HG02571 (cell line): ENCODE results near the gene GAL.

ENCODE experiments used
- ATAC-seq: cut with Tn5 transposase; IDR thresholded peaks from one replicate; pipeline ENCODE4 v1.9.1; 2021; ENCODE audit warnings: mild to moderate bottlenecking, moderate library complexity; ENCODE audit not compliant: unreplicated experiment

Gene GAL

DNA sequence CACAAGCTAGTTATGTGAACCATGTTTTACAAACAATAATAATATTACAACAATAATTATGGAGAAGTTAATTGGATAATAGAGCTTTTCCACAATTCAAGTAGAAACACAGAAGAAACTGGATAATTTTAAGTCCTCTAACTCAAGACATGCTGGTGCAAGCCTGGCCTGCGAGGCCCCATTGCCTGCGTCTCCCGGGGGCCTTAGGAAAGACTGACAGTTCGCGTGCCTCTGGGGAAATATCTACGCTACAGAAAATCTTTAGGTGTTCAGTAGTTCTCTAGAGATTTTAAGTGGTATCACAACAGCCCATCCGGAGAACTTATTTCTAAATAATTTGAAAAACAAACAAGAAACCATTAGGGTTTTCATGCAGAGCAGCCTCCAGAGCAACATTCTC, 23.2 kb downstream of the GAL start:
- ATAC-seq = no peak

DNA sequence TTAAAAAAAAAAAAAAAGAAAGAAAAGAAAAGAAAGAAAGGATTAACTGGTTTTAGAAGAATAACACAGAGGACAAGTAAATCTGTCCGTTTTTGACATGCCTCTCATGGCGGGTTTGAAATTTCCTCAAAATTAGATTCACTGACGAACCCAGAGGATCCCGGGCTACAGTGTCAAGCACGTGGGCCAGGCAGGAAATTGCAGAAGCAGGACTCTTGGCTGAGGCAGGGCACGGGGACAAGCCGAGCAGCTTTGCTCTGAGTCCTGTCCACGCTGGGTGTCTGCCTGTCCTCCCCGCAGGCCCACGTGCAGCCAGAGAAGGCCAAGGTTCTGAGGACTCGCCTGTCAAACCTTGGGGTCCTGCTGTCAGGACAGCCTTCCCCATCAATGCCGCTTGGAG, 24.7 kb downstream of the GAL start:
- no peak for ATAC-seq

DNA sequence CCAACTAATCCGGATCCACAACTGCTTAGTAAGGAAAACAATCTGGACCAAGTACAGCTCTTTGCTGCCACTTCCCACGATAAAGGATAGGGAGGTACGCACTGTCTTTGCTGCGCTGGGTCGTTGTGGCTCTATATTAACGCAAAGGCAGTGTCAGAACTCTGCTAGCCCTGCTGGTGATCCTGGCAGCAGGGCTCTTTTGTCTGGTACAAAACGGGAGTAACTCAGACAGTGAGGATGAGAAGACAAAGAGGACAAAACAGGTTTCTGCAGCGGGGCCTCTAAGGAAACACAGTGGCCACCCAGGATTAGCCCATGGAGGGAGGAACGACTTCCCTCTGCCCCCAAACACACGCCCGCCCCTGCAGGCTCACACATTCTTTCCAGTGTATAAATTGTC, 26.1 kb downstream of the GAL start:
- no peak for ATAC-seq

DNA sequence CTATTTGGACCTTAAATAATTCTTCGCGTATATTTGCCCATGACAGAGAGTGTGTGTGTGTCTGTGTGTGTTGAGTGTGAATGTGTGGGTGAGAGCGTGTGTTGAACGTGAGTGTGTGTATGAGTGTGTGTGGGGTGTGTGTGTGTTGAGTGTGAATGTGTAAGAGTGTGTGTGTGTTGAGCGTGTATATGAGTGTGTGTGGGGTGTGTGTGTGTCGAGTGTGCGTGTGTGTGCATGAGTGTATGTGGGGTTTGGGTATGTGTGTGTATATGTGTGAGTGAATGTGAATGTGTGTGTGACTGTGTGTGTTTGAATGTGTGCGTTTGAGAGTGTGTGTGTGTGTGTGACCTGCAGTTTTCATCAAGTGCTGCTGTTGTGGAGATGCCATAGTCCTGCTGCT, 26.8 kb downstream of the GAL start:
- no peak for ATAC-seq

DNA sequence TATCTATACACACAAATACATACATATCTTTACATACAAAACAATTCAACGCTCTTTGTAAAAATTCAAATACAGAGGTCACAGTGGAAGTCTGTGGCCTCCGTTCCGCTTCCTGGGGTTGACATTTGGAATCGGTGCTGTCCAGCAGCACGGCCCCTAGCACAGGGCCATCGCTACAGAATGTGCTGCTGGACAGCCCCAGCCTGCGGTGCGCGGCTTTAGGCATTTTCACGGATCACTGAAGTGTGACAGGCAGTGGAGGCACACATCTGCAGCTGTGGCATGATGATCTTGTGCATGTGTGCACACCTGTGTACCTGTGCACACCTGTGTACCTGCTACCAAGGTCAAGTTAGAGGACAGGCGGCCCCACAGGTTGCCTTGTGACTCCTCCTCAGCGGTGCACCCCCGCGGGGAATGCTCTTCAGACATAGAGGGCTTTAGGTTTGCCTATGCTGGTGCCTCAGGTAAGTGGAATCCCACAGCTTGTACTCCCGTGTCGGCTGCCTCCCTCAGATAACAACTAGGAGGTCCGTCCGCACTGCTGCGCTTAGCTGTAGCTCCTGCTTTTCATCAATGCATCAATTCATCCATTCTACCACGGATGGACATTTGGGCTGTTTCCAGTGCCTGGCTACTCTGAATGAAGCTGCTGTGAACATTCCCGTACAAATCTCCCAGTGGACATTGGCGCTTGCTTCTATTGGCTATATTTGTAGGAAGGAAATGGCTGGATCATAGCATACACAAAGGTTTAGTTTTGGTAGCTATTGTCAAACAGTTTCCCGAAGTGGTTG, 29.9 kb downstream of the GAL start:
- no peak for ATAC-seq

DNA sequence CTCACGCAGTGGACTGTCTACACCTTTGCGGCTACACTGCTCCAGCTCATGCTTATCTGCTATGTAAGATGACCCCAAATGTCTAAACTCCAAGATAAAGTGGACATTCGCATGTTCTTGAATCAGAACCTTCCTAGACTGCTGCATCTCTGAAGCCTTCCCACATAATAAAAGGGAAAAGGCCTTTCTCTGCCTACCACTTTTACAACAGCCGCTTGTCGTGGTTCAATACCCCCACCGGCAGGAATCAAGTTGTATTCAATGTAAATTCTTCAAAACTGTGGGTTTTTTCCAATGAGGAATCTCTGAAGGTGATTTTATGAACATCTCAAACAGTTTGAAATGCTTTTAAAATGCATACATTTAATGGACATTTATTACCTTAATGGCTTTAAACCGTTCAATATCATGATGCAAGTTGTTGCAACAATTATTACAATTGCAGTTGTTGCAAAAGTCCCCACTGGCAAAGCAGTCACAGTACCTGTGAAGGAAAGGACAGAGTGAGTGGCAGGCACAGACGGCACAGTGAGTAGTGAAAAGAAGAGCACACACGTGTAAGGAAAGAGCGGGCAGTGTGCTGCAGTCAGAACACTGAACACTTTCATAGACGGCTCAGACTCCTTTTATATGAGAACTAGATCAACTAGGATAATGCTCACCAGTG, 31.2 kb downstream of the GAL start:
- ATAC-seq = no peak

DNA sequence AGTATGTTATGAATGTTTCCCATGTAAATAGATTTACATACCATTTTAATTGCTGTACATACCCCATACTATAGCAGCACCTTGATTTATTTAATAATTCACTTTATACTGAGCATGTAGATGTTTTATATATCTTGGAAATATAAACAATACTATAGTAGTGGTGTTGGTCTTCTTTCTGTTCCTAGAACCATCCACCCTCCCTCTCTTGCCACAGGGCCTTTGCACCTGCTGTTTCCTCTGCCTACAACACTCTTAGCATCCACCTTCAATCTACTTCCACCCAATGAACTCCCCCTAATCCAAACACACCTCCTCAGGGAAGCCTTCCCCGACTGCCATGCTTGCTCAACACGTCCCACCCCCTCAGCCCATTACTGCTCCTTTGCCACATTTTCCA, 36.7 kb downstream of the GAL start:
- ATAC-seq = no peak

DNA sequence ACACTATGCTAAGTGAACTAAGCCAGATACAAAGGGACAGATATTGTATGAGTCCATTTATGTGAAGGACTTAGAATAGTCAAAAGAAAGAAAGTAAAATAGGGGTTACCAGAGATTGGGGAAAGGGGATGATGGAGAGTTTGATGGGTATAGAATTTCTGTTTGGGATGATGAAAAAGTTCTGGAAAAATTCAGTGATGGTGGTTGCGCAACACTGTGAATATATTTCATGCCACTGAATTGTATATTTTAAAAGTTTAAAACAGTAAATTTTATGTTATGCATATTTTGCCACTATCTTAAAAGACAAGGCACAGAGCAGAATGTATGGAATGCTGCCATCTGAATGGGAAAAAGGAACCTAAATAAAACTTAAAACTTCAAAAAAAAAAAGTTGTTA, 37.8 kb downstream of the GAL start:
- no peak for ATAC-seq

DNA sequence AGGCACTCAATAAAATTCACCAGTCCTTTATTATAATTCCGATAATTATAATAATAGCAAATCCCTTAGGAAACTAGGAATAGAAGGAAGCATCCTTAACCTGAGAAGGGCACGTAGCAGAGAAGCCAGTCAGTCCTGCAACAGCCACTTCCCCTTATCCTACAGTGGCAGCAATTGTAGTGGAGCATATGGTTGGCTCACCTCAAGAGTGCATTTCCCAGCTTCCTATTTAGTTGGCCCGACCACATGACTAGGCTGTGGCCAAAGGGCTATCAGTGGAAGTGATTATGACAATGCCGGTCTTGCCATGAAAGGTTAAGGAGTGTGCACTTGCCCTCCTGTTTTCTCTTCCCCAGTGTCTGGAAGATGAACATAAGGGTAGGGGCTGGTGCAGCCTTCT, 39.9 kb downstream of the GAL start:
- ATAC-seq = no peak

DNA sequence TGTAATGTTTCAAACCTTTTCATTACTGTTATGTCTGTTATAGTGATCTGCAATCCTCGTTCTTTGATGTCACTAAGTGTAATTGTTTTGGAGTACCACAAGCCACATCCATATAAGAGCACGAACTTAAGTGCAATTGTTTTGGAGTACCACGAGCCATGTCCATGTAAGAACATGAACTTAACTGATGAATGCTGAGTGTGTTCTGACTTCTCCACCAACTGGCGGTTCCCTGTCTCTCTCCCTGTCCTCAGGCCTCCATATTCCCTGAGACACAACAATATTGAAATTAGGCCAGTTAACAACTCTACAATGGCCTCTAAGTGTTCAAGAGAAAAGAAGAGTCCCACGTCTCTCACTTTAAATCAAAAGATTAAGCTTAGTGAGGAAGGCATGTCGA, 43.4 kb downstream of the GAL start:
- no peak for ATAC-seq

DNA sequence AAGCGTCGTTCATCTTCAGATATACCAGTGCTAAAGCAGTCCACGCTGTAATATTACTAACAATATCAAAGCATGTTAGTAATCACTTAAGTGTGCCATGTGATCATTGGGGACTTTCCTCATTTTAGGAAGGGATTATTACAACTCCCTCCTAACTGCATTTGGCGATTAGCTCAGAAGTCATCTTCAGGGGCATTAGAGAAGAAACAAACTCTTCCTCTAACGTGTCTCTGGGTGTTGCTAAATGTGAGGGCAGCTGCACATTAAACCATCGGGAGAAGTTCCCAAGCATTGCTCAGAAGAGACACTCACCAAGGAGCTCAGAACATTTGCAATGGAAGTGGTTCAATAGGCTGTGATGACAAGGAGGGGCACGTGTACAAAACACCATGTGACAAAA, 49.8 kb downstream of the GAL start:
- ATAC-seq = no peak

DNA sequence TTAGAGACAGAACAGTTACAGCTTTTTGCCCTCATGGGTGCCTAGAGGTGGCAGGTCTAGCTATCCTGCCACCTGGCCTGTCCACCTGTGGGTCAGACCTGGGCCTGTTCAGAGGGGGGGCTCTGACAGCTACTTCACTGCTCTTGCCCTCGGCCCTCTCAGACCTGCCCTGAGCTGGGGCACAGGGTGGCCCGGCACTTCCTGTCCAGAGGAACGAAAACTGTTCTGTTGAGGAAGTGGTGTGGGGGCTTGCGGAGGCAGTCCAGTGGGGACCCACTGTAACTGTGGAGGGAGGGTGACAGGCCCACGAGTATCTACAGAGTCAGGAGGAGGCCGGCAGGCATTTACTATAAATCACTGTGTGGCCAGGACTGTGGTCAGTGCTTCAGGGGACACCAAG, 50.8 kb downstream of the GAL start:
- ATAC-seq = no peak

DNA sequence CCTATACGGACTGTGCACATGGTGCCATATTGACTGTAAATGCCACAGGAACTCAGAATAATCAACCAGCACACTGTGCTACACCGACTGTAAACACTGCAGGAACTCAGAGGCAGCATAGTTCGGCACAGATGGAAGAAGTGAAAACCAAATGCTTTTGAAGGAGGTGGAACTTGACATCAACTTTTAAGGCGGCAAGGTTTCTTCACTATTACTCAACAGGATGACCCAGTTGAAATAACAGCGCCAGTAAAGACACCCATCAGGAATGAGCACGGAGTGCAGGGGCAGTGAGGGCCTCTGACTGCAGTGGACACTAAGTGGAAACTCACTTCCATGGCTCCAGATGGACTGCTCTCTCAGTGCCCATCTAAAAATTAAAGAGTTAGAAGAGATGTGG, 51.3 kb downstream of the GAL start:
- ATAC-seq = no peak
